Parathyroid adenoma (tissue), 2 donors: ENCODE measurements around the gene GALE.
A peak's percentile ranks its signal among the peaks of the same experiment; 100 is the strongest.
"Not testable (repeated sequence)": the region's sequence is repeated elsewhere in the genome, so short reads cannot be mapped to it uniquely, and the experiment has no call there.

Experiments
- H2AFZ ChIP-seq: fragments of 300-600 bp; sonication (generic); one replicate; pipeline ENCODE4 v1.7.0; 2017; ENCODE audit warnings: antibody characterized with exemption, mild to moderate bottlenecking
- H3K27ac ChIP-seq: fragments of 300-600 bp; sonication (generic); one replicate; pipeline ENCODE4 v1.7.0; 2017
- H3K27me3 ChIP-seq: fragments of 300-600 bp; sonication (generic); one replicate; pipeline ENCODE4 v1.7.0; 2017; ENCODE audit warnings: low read length; ENCODE audit not compliant: control insufficient read depth, insufficient read depth
- H3K36me3 ChIP-seq: fragments of 300-600 bp; sonication (generic); one replicate; pipeline ENCODE4 v1.7.0; 2017; ENCODE audit warnings: low read length; ENCODE audit not compliant: control insufficient read depth, insufficient read depth
- H3K4me1 ChIP-seq: fragments of 300-600 bp; sonication (generic); one replicate; pipeline ENCODE4 v1.7.0; 2017; ENCODE audit warnings: control low read depth
- H3K4me2 ChIP-seq: fragments of 300-600 bp; sonication (generic); one replicate; pipeline ENCODE4 v1.7.0; 2017; ENCODE audit warnings: low read length
- H3K4me3 ChIP-seq: fragments of 300-600 bp; sonication (generic); one replicate; pipeline ENCODE4 v1.7.0; 2017; ENCODE audit warnings: low read depth, low read length
- H3K79me2 ChIP-seq: fragments of 300-600 bp; sonication (generic); one replicate; pipeline ENCODE4 v1.7.0; 2017; ENCODE audit warnings: control low read depth
- H3K9ac ChIP-seq: fragments of 300-600 bp; sonication (generic); one replicate; pipeline ENCODE4 v1.7.0; 2017; ENCODE audit warnings: mild to moderate bottlenecking
- H3K9me3 ChIP-seq: fragments of 300-600 bp; sonication (generic); one replicate; pipeline ENCODE4 v1.7.0; 2017; ENCODE audit warnings: low read length; ENCODE audit not compliant: control insufficient read depth
- CTCF ChIP-seq: fragments of 300-600 bp; sonication (generic); IDR thresholded peaks from one replicate; pipeline ENCODE4 v1.7.0; 2017; ENCODE audit warnings: antibody characterized with exemption, mild to moderate bottlenecking
- donor health status: primary hyperparathyroidism.

GALE gene

GRCh38 chr1:23843644-23844043 lies 43.1 kb upstream of the GALE start:
- Histone ChIP-seq H3K4me3 (no peak overlapping the region), H3K27ac (no peak overlapping the region), H3K9me3 (no peaks in the 10 kb centered on the region), H3K4me1 (no peaks in the 10 kb centered on the region), H2AFZ (no peak overlapping the region), H3K4me2 (no peak overlapping the region), H3K79me2 (no peaks in the 10 kb centered on the region), H3K9ac (no peak overlapping the region), H3K36me3 (no peaks in the 10 kb centered on the region), H3K27me3 (no peaks in the 10 kb centered on the region)
- no peak for TF ChIP-seq CTCF

- Histone ChIP-seq H3K4me3 (peak overlapping the region; percentile 34), H3K27me3 (no peaks in the 10 kb centered on the region), H3K9ac (no peak overlapping the region), H3K36me3 (no peaks in the 10 kb centered on the region), H2AFZ (peak overlapping the region; percentile 64), H3K4me1 (no peaks in the 10 kb centered on the region), H3K79me2 (no peaks in the 10 kb centered on the region), H3K4me2 (peak overlapping the region; percentile 62), H3K27ac (no peak overlapping the region), H3K9me3 (no peaks in the 10 kb centered on the region)
- no peak for TF ChIP-seq CTCF
Measured at GRCh38 chr1:23838401-23838866, 37.9 kb upstream of the GALE start.

GRCh38 chr1:23837908-23838307 lies 37.4 kb upstream of the GALE start:
- Histone ChIP-seq H3K4me3 (no peak overlapping the region), H3K9me3 (no peaks in the 10 kb centered on the region), H3K4me2 (peak overlapping the region; percentile 62), H3K36me3 (no peaks in the 10 kb centered on the region), H2AFZ (peak overlapping the region; percentile 64), H3K4me1 (no peaks in the 10 kb centered on the region), H3K79me2 (no peaks in the 10 kb centered on the region), H3K27me3 (no peaks in the 10 kb centered on the region), H3K9ac (no peak overlapping the region), H3K27ac (no peak overlapping the region)
- TF ChIP-seq CTCF = no peak

- no peaks in the 10 kb centered on the region for H3K27me3 ChIP-seq
- no peaks in the 10 kb centered on the region for H3K9me3 ChIP-seq
- H3K4me1 ChIP-seq = no peaks in the 10 kb centered on the region
- H3K9ac ChIP-seq = no peak overlapping the region
- no peak overlapping the region for H3K4me2 ChIP-seq
- H3K27ac ChIP-seq = no peak overlapping the region
- H2AFZ ChIP-seq = no peak overlapping the region
- TF ChIP-seq CTCF = no peak
- H3K36me3 ChIP-seq = no peaks in the 10 kb centered on the region
- H3K4me3 ChIP-seq = no peak overlapping the region
- no peaks in the 10 kb centered on the region for H3K79me2 ChIP-seq
Measured at GRCh38 chr1:23836037-23836436, 35.5 kb upstream of the GALE start.

GRCh38 chr1:23834156-23834555 lies 33.6 kb upstream of the GALE start:
- peak overlapping the region; percentile 17 for H2AFZ ChIP-seq
- not testable (repeated sequence) for H3K4me3 ChIP-seq, H3K9me3 ChIP-seq, H3K36me3 ChIP-seq, H3K27me3 ChIP-seq, H3K4me1 ChIP-seq, H3K79me2 ChIP-seq, H3K9ac ChIP-seq, H3K27ac ChIP-seq, H3K4me2 ChIP-seq
